Fibroblast of skin of left quadriceps (primary cell): Measurements from ENCODE around the gene BCL11A.

ENCODE experiments used
- DNase-seq, 2 experiments: peaks; one replicate each; pipeline ENCODE4 v3.0.0-alpha.2; 2013; ENCODE audit warnings: low read depth in 2 of 2

The BCL11A gene

DNA sequence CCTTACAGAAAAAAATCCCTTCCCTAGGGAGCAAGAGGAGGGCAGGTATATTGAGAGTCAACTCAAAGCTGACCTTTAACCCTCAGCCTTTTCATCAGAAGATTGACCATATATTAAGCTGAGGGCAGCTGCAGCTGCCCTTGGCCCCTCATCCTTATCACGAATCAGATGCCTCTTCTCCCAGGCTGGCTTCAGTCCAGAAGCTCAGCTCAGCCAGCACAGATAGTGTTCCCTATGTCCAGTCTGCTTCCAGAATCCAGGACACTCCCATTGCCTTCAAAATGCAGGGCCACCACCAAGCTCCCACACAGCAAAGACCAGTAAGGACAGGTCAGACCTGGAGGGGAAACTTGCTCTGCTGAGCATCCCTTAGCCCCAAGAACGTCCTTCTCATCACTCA is 146.1 kb downstream of the BCL11A start:
- no peak for DNase-seq

DNA sequence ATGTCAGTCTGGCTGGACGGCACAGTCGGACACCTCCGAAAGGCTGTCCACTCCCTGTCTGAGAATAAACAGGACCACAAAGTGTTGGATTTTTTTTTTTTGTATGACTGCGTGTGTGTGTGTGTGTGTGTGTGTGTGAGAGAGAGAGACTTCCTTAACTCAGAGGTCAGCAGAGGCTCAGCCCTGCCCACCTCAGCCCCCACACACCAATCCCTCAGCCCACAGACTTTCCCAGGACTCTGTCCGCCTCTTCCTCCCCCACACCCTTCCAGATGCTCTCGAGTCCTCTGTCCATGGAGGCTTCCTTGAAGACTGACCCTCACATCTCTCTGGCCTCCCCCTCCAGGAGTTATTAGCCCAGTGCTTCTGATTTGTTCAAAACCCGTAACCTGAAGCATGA is 147.3 kb downstream of the BCL11A start:
- no peak for DNase-seq

DNA sequence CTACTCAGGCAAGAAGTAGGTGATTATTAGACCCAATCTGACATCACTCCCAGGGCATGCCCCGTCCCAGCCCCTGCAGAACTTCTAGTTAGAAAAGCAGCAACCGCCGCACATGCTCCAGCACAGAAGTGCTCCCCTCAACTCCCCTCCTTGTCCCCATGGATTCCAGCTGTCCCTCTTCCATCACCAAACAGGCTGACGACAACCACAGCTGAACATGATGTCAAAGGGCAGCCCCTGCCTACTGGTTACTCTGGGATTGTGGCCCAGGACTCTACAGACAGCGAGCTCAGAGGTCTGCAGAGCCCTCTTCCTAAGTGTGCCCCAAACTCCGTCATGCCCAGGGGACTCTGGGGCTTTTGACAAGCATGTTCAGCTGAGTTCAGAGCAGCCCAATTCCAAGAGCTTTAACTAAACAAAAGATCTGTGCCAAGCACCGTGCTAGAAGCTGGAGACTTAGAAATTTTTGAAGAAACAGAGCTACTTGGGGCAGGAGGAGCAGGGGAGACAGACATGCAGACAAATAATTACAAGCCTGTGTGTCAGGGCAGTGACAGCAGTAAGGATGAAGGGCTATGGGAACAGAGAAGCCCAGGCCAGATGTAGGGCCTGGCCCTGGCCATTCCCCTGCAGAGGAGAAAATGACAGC is 148.1 kb downstream of the BCL11A start:
- DNase-seq, result no peak
